ENCODE results near the gene USP24.
"Not testable (repeated sequence)": the region's sequence is repeated elsewhere in the genome, so short reads cannot be mapped to it uniquely, and the experiment has no call there.

USP24 gene

GRCh38 chr1:55040083-55040932 lies 174.9 kb downstream of the USP24 start:
- FAIRE-seq (no peak), DNase-seq (ENCODE audit: low spot score) (no peak)

GRCh38 chr1:55039342-55040082 lies 175.7 kb downstream of the USP24 start, which contains the start of gene PCSK9:
TSS of gene PCSK9 (plus strand) at chr1:55039548. CDS start at chr1:55039838, 290 bp downstream.
- FAIRE-seq, result no peak

GRCh38 chr1:55038974-55039341 lies 176.2 kb downstream of the USP24 start:
- FAIRE-seq, result no peak

More at GRCh38 chr1:55039342-55040082, 175.7 kb downstream of the USP24 start, which contains the start of gene PCSK9:
- no peak for DNase-seq (ENCODE audit: low spot score)

GRCh38 chr1:55038552-55038838 lies 176.7 kb downstream of the USP24 start:
- FAIRE-seq (no peak), DNase-seq (ENCODE audit: low spot score) (no peak)

More at GRCh38 chr1:55038974-55039341, 176.2 kb downstream of the USP24 start:
- no peak for DNase-seq (ENCODE audit: low spot score)

GRCh38 chr1:55037733-55038551 lies 177.2 kb downstream of the USP24 start:
- FAIRE-seq (no peak), DNase-seq (ENCODE audit: low spot score) (no peak)

- DNase-seq (ENCODE audit: low spot score) (no peak), FAIRE-seq (no peak)
These were observed 179.3 kb downstream of the USP24 start for GRCh38 chr1:55035904-55036303.

- FAIRE-seq (no peak), DNase-seq (ENCODE audit: low spot score) (no peak)
These were observed 180.6 kb downstream of the USP24 start for GRCh38 chr1:55034476-55035133.

- no peak for FAIRE-seq
- no peak for DNase-seq (ENCODE audit: low spot score)
These were observed 181.9 kb downstream of the USP24 start for GRCh38 chr1:55033265-55033614.

- FAIRE-seq; DNase-seq (ENCODE audit: low spot score): not testable (repeated sequence)
These were observed 184.1 kb downstream of the USP24 start for GRCh38 chr1:55031098-55031497.

GRCh38 chr1:55026682-55027081 lies 188.5 kb downstream of the USP24 start:
- not testable (repeated sequence) for FAIRE-seq; DNase-seq (ENCODE audit: low spot score)

GRCh38 chr1:55024163-55024562 lies 191.0 kb downstream of the USP24 start:
- DNase-seq (ENCODE audit: low spot score); FAIRE-seq: not testable (repeated sequence)

GRCh38 chr1:55021942-55022546 lies 193.1 kb downstream of the USP24 start:
- DNase-seq (ENCODE audit: low spot score) (peak; percentile 79), FAIRE-seq (peak; percentile 59)

GRCh38 chr1:55018395-55018794 lies 196.8 kb downstream of the USP24 start:
- no peak for DNase-seq (ENCODE audit: low spot score)
- FAIRE-seq, result no peak
